ENCODE results near the gene PLEKHG3.

Gene PLEKHG3

DNA sequence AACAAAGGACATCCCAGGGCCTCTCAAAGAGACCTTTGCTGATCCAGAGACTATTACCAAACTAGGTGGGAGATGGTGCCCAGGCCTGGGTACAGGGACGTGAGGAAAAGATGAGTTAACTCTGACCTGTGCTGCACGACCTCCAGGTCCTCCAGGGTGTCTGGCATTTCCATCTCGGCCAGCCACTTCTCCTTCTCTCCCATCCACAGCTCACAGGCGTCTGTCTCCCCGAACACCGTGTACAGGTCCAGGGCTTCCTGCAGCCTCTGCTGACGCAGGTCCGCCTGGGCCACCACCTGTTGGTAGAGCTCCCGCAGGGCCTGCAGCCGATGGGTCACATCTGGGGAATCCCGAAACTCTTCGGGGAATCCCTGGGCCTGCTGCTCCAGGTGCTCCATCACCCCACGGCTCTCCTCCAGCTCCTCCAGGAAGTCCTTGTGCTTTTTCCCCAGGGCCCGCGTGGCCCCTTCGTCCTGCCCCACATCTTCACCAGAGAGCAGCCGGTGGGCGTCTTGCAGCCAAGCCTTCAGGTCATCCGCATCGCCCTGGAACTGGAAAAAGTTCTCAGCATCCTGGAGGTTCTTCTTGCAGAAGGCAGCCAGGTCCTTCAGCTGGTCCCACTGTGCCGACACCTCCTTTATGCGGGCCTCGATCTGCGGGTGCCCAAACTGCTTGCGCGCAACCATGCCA, 88.8 kb downstream of the PLEKHG3 start:
- H3K9me3 ChIP-seq, result no peaks in the 10 kb centered on the region
- no peak overlapping the region for H3K4me3 ChIP-seq (ENCODE audit: low read depth, low read length)
- no peak for DNase-seq
- TF ChIP-seq, protein P1, sequence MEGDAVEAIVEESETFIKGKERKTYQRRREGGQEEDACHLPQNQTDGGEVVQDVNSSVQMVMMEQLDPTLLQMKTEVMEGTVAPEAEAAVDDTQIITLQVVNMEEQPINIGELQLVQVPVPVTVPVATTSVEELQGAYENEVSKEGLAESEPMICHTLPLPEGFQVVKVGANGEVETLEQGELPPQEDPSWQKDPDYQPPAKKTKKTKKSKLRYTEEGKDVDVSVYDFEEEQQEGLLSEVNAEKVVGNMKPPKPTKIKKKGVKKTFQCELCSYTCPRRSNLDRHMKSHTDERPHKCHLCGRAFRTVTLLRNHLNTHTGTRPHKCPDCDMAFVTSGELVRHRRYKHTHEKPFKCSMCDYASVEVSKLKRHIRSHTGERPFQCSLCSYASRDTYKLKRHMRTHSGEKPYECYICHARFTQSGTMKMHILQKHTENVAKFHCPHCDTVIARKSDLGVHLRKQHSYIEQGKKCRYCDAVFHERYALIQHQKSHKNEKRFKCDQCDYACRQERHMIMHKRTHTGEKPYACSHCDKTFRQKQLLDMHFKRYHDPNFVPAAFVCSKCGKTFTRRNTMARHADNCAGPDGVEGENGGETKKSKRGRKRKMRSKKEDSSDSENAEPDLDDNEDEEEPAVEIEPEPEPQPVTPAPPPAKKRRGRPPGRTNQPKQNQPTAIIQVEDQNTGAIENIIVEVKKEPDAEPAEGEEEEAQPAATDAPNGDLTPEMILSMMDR (IDR thresholded peaks at IDR 0.05; ENCODE audit: low read depth, low read length), result no peak
- H3K4me1 ChIP-seq, result peaks cover 3% of the 10 kb centered on the region; the same call in 1 of the 2 replicates
- H3K27me3 ChIP-seq, result no peaks in the 10 kb centered on the region
- H3K36me3 ChIP-seq, result no peaks in the 10 kb centered on the region

DNA sequence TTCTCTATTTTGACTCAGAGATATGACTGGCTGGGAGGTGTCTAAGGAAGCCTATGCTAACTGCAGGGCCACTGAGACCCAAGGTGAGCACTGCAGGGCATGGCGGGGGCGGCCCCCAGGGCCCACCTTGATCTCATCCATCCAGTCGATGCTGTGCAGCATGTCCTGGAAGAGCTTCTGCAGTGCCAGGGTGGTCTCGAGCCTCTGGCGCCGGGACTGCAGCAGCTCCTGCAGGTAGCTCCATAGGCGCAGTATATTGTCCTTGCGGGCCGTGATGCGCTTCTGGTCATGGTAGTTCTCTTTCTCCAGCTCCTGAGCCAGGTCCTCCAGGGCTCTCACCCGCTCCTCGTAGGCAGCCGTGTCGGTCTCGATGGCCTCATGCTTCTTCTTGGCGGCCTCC, 91.0 kb downstream of the PLEKHG3 start:
- DNase-seq, result no peak

DNA sequence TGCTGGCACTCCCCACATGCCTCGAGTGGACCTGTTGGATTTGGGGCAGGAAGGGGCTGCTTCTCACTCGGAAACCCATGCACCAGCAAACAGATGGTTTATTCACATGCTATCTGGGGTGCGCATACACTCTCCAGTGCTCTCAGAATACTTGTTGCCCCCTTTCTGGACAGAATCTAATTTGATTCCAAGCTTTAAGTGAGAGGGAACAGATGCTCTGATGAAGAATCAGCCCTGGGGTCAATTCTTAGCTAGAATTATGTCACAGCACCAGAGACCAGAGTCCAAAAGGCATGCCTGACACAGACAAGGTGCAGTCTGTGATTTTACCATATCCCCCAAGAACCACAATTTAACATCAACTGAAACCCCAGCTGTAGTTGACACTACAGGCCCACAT, 91.7 kb downstream of the PLEKHG3 start:
- Histone ChIP-seq H3K36me3 (no peaks in the 10 kb centered on the region), H3K4me3 (ENCODE audit: low read depth, low read length) (no peak overlapping the region), H3K4me1 (peaks cover 3% of the 10 kb centered on the region; the same call in 1 of the 2 replicates), H3K9me3 (no peaks in the 10 kb centered on the region), H3K27me3 (no peaks in the 10 kb centered on the region)
- no peak for DNase-seq
- TF ChIP-seq, protein P1 (IDR thresholded peaks at IDR 0.05; ENCODE audit: low read depth, low read length), result no peak

More for the DNA sequence above, 91.0 kb downstream of the PLEKHG3 start:
- Histone ChIP-seq H3K4me3 (ENCODE audit: low read depth, low read length) (no peak overlapping the region), H3K27me3 (no peaks in the 10 kb centered on the region), H3K4me1 (peaks cover 3% of the 10 kb centered on the region; the same call in 1 of the 2 replicates), H3K9me3 (no peaks in the 10 kb centered on the region), H3K36me3 (no peaks in the 10 kb centered on the region)
- TF ChIP-seq, protein P1 (IDR thresholded peaks at IDR 0.05; ENCODE audit: low read depth, low read length), result no peak

DNA sequence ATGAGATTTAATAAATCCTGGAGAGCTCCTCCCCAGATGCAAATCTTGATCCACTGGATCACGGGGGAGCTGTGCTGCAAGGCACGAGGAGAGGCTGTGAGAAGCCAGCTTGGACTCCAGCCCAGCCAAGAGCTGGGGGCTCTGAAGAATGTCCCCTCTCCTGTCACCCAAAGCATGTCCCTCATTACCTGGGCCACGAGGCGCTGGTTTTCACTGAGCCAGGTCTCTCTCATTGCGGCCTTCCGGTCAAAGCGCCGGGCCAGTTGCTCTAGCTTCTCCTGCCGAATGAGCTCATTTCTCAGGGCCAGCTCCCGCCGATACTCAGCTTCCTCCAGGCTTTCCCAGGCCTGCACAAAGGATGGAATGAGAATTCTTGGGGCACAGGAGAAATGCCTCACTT, 92.1 kb downstream of the PLEKHG3 start:
- no peaks in the 10 kb centered on the region for H3K27me3 ChIP-seq
- TF ChIP-seq, protein P1 (IDR thresholded peaks at IDR 0.05; ENCODE audit: low read depth, low read length), result no peak
- H3K4me1 ChIP-seq, result peaks cover 3% of the 10 kb centered on the region; the same call in 1 of the 2 replicates
- no peak overlapping the region for H3K4me3 ChIP-seq (ENCODE audit: low read depth, low read length)
- no peaks in the 10 kb centered on the region for H3K9me3 ChIP-seq
- H3K36me3 ChIP-seq, result no peaks in the 10 kb centered on the region
- DNase-seq, result no peak

DNA sequence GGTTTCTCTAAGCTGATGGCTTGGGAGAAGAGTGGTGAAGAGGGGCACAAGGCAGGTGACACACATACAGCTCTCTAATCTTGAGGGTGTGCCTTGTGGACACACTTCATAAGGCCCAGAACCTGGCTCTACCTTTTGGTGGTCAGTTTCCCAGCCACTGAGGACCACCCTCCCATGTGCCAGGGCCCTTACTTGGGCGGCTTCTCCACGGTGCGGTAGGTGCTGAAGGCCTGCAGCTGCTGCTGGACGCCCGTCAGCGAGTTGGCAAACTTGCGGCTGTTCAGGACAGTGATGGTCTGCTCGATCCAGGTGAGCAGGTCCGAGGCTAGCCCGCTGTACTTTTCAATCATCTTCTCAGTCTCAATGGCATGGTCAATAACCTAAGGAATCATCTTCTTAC, 95.3 kb downstream of the PLEKHG3 start:
- no peaks in the 10 kb centered on the region for H3K36me3 ChIP-seq
- H3K27me3 ChIP-seq, result no peaks in the 10 kb centered on the region
- H3K4me1 ChIP-seq, result peaks cover 3% of the 10 kb centered on the region; the same call in 1 of the 2 replicates
- H3K4me3 ChIP-seq (ENCODE audit: low read depth, low read length), result no peak overlapping the region
- TF ChIP-seq, protein P1 (IDR thresholded peaks at IDR 0.05; ENCODE audit: low read depth, low read length), result no peak
- no peak for DNase-seq
- no peaks in the 10 kb centered on the region for H3K9me3 ChIP-seq

All from BE2C (cell line).